HFF-Myc (cell line): ENCODE results near the gene LPCAT1.
"Not testable (repeated sequence)": the region's sequence is repeated elsewhere in the genome, so short reads cannot be mapped to it uniquely, and the experiment has no call there.

Source experiments
- DNase-seq: peaks from one replicate; pipeline ENCODE4 v3.0.0-alpha.2; 2011; ENCODE audit warnings: low read depth; ENCODE audit errors: extremely low read depth
- H3K4me3 ChIP-seq: replicated peaks from 2 replicates; pipeline ENCODE4 v1.5.1; 2011; ENCODE audit warnings: low read depth, mild to moderate bottlenecking, control low read depth, low read length
- TF ChIP-seq, protein P1 (sequence below): IDR thresholded peaks from 2 replicates; pipeline ENCODE4 v1.5.1; 2012; ENCODE audit warnings: mild to moderate bottlenecking, low read depth, low read length, control low read depth; ENCODE audit errors: missing control alignments

The LPCAT1 gene

DNA sequence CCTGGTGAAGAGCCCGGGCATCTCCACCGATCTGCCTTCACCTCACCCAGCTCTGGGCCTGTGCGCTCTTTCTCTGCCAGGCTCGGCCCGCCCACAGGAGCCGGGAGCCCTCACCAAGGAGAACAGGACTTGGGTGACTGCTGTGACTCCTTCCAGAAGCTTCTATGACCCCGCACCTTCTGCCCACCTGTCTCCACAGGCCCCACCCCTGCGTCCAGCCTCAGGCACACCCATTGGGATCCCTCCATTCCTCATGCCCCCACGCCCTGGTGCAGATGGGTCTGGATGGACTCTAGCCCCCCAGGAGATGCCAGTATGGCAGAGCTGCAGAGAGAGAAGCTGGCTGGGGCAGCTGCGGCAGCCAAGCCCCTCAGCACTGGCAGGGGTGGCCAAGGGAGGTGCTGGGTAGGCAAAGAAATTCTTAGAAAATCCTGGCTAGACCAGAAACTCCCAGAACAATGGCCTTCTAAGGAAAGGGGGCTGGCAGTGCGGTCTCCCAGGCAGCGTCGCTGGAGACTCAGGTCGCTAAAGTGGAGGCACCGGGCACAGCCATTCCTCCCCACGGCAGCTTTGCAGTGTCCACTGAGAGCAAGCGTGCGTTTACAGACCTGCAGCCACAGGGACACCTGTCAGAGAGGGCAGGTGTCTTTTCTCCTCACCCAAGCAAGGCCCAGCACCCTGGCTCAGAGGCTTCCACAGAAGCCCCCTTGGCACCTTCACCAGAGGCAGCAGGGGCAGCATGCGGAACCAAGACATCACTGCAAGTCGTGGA lies 17.3 kb downstream of the LPCAT1 start:
- H3K4me3 ChIP-seq: no peak overlapping the region
- no peak for DNase-seq
- TF ChIP-seq, protein P1, sequence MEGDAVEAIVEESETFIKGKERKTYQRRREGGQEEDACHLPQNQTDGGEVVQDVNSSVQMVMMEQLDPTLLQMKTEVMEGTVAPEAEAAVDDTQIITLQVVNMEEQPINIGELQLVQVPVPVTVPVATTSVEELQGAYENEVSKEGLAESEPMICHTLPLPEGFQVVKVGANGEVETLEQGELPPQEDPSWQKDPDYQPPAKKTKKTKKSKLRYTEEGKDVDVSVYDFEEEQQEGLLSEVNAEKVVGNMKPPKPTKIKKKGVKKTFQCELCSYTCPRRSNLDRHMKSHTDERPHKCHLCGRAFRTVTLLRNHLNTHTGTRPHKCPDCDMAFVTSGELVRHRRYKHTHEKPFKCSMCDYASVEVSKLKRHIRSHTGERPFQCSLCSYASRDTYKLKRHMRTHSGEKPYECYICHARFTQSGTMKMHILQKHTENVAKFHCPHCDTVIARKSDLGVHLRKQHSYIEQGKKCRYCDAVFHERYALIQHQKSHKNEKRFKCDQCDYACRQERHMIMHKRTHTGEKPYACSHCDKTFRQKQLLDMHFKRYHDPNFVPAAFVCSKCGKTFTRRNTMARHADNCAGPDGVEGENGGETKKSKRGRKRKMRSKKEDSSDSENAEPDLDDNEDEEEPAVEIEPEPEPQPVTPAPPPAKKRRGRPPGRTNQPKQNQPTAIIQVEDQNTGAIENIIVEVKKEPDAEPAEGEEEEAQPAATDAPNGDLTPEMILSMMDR: no peak

DNA sequence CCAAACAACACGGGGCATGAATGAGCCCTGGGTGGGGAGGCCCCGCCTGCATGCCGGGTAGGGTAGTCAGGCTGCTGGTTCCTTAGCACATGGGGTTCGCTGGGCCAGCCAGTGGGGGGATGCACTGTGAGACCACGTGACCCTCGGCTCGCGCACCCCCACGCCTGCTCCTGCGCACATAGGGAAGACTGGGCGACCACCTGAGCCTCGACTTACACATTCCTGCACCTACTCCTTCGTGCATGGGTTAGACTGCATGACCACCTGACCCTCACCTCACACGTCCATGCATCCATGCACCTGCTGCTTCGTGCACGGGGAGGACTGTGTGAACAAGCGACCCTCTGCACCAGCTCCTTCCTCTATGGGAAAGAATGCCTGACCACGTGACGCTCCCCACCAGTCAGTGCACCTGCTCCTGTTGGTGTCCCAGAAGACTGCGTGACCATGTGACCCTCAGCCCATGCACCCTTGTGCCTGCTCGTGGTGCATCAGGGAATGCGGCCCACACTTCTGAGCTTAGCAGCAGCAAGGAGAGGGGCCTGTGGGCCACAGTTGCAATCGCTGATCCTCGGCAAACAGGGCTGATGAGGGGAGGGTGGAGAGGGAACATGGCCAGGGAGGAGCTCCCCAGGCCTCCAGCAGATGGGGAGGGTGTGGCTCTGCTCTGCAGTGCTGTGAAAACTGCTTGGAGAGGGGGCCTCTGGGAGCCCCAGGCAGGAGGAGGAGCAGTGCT lies 18.1 kb downstream of the LPCAT1 start:
- no peak for DNase-seq
- H3K4me3 ChIP-seq: no peak overlapping the region
- TF ChIP-seq, protein P1: no peak

DNA sequence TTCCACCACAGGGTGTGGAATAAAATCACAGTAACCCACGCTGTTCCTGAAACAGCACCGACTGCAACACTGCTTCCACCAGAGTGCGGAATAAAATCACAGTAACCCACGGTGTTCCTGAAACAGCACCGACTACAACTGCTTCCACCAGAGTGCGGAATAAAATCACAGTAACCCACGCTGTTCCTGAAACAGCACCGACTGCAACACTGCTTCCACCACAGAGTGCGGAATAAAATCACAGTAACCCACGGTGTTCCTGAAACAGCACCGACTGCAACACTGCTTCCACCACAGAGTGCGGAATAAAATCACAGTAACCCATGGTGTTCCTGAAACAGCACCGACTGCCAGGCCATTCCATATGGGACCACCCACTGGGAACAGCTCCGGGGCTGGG lies 18.7 kb downstream of the LPCAT1 start:
- H3K4me3 ChIP-seq, DNase-seq: not testable (repeated sequence)

DNA sequence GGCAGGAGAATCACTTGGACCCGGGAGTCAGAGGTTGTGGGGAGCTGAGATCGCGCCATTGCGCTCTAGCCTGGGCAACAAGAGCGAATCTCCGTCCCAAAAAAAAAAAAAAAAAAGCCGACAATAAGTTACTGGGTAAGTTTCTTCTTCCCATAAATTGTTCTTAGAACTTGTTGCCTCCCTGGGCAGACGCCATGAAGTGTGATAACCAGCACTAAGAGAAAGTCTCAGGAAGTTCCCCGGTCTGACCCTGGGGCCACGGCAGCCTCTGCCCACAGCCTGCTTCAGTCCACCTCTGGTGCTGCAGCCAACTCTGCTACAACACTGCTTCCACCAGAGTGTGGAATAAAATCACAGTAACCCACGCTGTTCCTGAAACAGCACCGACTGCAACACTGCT lies 19.1 kb downstream of the LPCAT1 start:
- no peak overlapping the region for H3K4me3 ChIP-seq
- no peak for DNase-seq
- TF ChIP-seq, protein P1: no peak

DNA sequence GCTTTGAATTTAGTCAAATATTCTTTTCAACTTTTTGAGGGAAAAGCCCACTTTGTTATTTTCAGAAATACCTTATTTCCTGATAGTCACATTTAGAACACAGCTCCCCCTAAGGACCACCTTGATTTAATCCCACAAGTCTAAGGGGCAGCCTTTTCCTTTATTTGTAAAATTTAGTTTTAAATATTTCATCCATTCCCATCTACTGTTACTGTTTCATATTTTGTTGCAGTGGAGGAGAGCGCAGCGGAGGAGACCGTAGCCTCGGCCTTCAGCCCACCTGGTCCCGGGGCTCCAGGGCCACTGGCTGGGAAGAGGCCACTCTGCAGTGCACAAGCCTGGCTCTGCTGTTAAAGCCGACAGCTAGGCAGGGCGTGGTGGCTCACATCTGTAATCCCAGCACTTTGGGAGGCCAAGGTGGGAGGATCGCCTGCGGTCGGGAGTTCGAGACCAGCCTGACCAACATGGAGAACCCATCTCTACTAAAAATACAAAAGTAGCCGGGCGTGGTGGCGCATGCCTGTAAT lies 19.6 kb downstream of the LPCAT1 start:
- no peak overlapping the region for H3K4me3 ChIP-seq
- DNase-seq: no peak
- TF ChIP-seq, protein P1: no peak

DNA sequence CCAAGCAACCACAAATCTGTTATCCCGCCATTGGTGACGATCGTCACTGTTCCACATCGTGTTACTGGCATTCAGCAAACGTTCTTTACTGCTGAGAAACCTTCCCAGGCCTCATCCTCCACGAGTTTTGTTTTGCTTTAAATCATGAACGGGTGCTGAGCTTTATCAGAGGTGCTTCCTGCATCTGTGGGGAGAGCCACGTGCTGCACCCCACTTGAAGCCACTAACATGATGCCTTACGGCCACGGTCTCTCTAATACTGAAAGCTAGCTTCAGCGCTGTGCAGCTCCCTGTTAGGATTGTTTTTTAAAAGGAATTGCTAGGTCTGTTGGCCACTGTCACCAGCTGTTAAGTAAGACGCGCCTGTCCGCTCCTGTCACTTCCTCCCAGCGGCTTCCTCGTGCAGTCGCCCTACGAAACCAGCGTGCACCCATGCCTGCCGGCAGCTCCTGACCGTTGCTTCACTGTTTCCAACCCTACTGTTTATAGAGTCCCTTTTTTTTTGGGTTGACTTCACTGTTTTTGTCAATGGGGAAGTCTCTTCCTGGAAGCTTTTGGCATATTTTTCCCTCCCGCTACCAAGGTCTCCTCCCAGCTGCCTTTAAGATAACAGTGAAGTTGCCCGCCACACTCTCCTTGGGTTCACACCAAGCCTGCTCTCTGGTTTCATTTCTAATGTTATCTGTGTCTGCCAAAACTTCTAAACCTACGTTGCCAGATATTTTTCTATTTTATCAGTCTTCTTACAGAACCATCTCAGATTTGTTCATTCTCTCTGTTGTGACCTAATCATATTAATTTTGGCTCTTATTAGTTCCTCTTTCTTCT lies 20.3 kb downstream of the LPCAT1 start:
- TF ChIP-seq, protein P1: no peak
- no peak overlapping the region for H3K4me3 ChIP-seq
- DNase-seq: no peak

DNA sequence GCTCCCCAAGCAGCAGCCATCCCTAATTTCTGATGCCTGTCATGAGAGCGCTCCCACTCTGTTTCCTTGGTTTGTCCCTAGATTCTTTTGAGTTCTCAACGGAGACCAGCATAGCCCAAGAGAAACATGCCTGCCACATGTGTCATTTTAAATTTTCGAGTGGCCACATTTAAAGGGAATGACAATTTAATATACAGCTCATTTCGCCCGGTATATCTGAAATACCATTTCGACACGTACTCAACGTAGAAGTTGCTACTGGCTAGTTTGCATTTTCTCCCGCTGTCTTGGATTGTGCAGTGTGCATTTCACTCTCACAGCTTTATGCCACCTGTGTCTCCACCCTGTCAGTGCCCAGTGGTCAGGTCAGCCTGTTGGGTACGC lies 21.0 kb downstream of the LPCAT1 start:
- DNase-seq: no peak
- TF ChIP-seq, protein P1: no peak
- H3K4me3 ChIP-seq: no peak overlapping the region
